Neural progenitor cell (in vitro differentiated cells): Measurements from ENCODE around the gene LGALS4. TPM values are rescaled to one million over a fixed set of nuclear protein-coding genes. Genes with fewer than 3 reads are reported as not detected.
"Not testable (repeated sequence)": the region's sequence is repeated elsewhere in the genome, so short reads cannot be mapped to it uniquely, and the experiment has no call there.

Experiments
- DNase-seq: peaks from one replicate; pipeline ENCODE4 v3.0.0-alpha.2; 2016; ENCODE audit warnings: low spot score
- H2AFZ ChIP-seq: fragments of 200-600 bp; sonication (generic); replicated peaks from 2 replicates; pipeline ENCODE4 v1.6.1; 2016; ENCODE audit warnings: antibody characterized with exemption
- H3F3A ChIP-seq: fragments of 200-600 bp; sonication (generic); 2 replicates; pipeline ENCODE4 v1.6.1; 2016; ENCODE audit warnings: antibody characterized with exemption, low read depth
- H3K27ac ChIP-seq: fragments of 200-600 bp; sonication (generic); 2 replicates; pipeline ENCODE4 v1.5.1; 2016; ENCODE audit warnings: mild to moderate bottlenecking
- H3K27me3 ChIP-seq: fragments of 200-600 bp; sonication (generic); 2 replicates; pipeline ENCODE4 v1.6.1; 2016; ENCODE audit warnings: mild to moderate bottlenecking, moderate library complexity
- H3K36me3 ChIP-seq: fragments of 200-600 bp; sonication (generic); 2 replicates; pipeline ENCODE4 v1.5.1; 2016
- H3K4me1 ChIP-seq: fragments of 200-600 bp; sonication (generic); 2 replicates; pipeline ENCODE4 v1.6.1; 2016; ENCODE audit warnings: mixed run types
- H3K4me2 ChIP-seq: fragments of 200-600 bp; sonication (generic); 2 replicates; pipeline ENCODE4 v1.6.1; 2016
- H3K4me3 ChIP-seq: fragments of 200-600 bp; sonication (generic); 2 replicates; pipeline ENCODE4 v1.5.1; 2016
- H3K79me2 ChIP-seq: fragments of 200-600 bp; sonication (generic); 2 replicates; pipeline ENCODE4 v1.6.1; 2016; ENCODE audit warnings: low read depth
- H3K9ac ChIP-seq: fragments of 200-600 bp; sonication (generic); 2 replicates; pipeline ENCODE4 v1.6.1; 2016
- H3K9me3 ChIP-seq: fragments of 200-600 bp; sonication (generic); 2 replicates; pipeline ENCODE4 v1.5.1; 2016; ENCODE audit warnings: low read depth
- H4K20me1 ChIP-seq: fragments of 200-600 bp; sonication (generic); 2 replicates; pipeline ENCODE4 v1.6.1; 2016; ENCODE audit warnings: low read depth
- H3K27ac Mint-ChIP-seq: 3 replicates; pipeline ENCODE4 v1.8.0; 2021; ENCODE audit warnings: mixed read lengths
- H3K27me3 Mint-ChIP-seq: 2 replicates; pipeline ENCODE4 v1.8.0; 2022; ENCODE audit warnings: low read depth, mild to moderate bottlenecking, inconsistent platforms, moderate library complexity, mixed read lengths; ENCODE audit not compliant: insufficient read depth
- H3K36me3 Mint-ChIP-seq: 3 replicates; pipeline ENCODE4 v1.8.0; 2021; ENCODE audit warnings: mixed read lengths
- H3K4me1 Mint-ChIP-seq: 3 replicates; pipeline ENCODE4 v1.8.0; 2021; ENCODE audit warnings: mixed read lengths
- H3K4me3 Mint-ChIP-seq: 3 replicates; pipeline ENCODE4 v1.8.0; 2021; ENCODE audit warnings: mild to moderate bottlenecking, moderate library complexity, mixed read lengths
- H3K9me3 Mint-ChIP-seq: 3 replicates; pipeline ENCODE4 v1.8.0; 2020; ENCODE audit warnings: mixed read lengths
- EZH2 ChIP-seq: fragments of 200-600 bp; sonication (generic); IDR thresholded peaks from 2 replicates; pipeline ENCODE4 v1.6.1; 2017; ENCODE audit warnings: antibody characterized with exemption, mild to moderate bottlenecking, moderate library complexity
- EZH2phosphoT487 ChIP-seq: fragments of 200-600 bp; sonication (generic); IDR thresholded peaks from 2 replicates; pipeline ENCODE4 v1.6.1; 2017; ENCODE audit warnings: antibody characterized with exemption
- total RNA-seq: library from RNA; depleted of rRNA; stranded (reverse); fragments of >200 nt; gene quantifications from 2 replicates; pipeline ENCODE4 v1.2.3, GENCODE V29; 2015; ENCODE audit warnings: low replicate concordance
- TF ChIP-seq, protein P1 (sequence below): fragments of 200-600 bp; sonication (generic); IDR thresholded peaks from 2 replicates; pipeline ENCODE4 v1.5.1; 2017; ENCODE audit warnings: antibody characterized with exemption, mild to moderate bottlenecking

The LGALS4 gene, protein sequence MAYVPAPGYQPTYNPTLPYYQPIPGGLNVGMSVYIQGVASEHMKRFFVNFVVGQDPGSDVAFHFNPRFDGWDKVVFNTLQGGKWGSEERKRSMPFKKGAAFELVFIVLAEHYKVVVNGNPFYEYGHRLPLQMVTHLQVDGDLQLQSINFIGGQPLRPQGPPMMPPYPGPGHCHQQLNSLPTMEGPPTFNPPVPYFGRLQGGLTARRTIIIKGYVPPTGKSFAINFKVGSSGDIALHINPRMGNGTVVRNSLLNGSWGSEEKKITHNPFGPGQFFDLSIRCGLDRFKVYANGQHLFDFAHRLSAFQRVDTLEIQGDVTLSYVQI
- total RNA-seq, result 0.31 TPM in 1 of 2 replicates, not detected in the other

DNA sequence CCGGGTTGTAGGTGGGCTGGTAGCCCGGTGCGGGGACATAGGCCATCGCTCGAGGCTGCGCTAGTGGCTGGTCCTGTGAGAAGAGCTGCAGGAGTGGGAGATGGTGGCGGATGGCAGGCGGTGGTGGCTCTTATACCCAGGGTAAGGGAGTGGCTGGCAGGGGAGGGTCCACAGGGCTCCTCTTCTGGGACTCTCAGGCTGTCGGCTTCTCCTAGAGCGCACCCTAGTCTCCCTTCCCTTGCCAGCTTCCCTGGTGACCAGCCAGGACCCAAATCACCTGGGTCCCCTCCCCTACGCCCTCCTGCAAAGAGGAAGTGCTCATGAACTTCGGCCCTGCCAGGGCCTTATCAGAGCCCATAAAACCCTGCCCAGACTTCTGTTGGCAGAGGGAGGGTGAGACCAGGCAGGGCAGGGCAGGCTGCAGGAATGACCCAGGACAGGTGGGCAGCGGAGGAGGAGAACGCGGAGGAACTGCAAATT lies at the start of gene LGALS4:
TSS of gene LGALS4 (minus strand) at position 105 of the 480 bp plus-strand sequence. CDS start at position 46, 59 bp downstream.
- H3K4me1 ChIP-seq, result peaks cover 3% of the 10 kb centered on the region
- no peak within 1 kb of the TSS for H3K9ac ChIP-seq
- H3K36me3 ChIP-seq, result no peaks in the 10 kb centered on the region
- peaks cover 4% of the 10 kb centered on the region for H3K27me3 Mint-ChIP-seq
- peaks cover 4% of the 10 kb centered on the region for H3F3A ChIP-seq
- peaks cover 3% of the 10 kb centered on the region for H3K4me1 Mint-ChIP-seq
- H3K27me3 ChIP-seq, result no peaks in the 10 kb centered on the region
- H3K4me3 ChIP-seq, result no peak within 1 kb of the TSS
- no peaks in the 10 kb centered on the region for H3K9me3 Mint-ChIP-seq
- H3K27ac Mint-ChIP-seq, result peak within 1 kb of the TSS; percentile 37
- H3K36me3 Mint-ChIP-seq, result peaks cover 7% of the 10 kb centered on the region
- H3K27ac ChIP-seq, result no peak within 1 kb of the TSS
- H3K4me2 ChIP-seq, result no peak within 1 kb of the TSS
- H3K4me3 Mint-ChIP-seq, result no peak within 1 kb of the TSS
- no peak for TF ChIP-seq EZH2
- TF ChIP-seq EZH2phosphoT487, result no peak
- TF ChIP-seq, protein P1, sequence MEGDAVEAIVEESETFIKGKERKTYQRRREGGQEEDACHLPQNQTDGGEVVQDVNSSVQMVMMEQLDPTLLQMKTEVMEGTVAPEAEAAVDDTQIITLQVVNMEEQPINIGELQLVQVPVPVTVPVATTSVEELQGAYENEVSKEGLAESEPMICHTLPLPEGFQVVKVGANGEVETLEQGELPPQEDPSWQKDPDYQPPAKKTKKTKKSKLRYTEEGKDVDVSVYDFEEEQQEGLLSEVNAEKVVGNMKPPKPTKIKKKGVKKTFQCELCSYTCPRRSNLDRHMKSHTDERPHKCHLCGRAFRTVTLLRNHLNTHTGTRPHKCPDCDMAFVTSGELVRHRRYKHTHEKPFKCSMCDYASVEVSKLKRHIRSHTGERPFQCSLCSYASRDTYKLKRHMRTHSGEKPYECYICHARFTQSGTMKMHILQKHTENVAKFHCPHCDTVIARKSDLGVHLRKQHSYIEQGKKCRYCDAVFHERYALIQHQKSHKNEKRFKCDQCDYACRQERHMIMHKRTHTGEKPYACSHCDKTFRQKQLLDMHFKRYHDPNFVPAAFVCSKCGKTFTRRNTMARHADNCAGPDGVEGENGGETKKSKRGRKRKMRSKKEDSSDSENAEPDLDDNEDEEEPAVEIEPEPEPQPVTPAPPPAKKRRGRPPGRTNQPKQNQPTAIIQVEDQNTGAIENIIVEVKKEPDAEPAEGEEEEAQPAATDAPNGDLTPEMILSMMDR, result no peak
- no peak for DNase-seq
- H3K79me2 ChIP-seq, result no peaks in the 10 kb centered on the region
- H2AFZ ChIP-seq, result no peak within 1 kb of the TSS
- H3K9me3 ChIP-seq, result no peaks in the 10 kb centered on the region
- H4K20me1 ChIP-seq, result no peaks in the 10 kb centered on the region

DNA sequence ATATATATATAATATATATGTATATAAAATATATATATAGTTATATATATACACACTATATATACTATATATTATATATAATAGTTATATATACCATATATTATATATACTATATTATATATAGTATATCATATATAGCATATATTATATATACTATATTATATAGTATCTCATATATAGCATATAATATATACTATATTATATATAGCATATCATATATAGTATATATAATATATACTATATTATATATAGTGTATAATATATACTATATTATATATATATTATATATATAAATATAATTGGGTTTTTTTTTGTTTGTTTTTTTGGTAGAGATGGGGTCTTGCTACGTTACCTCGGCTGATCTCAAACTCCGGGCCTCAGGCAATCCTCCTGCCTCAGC lies 48.6 kb upstream of the LGALS4 start:
- Histone ChIP-seq H3K4me1 (peaks cover 8% of the 10 kb centered on the region), H3K9ac (no peak overlapping the region), H3K4me2 (no peak overlapping the region), H3K27ac (no peak overlapping the region), H3K36me3 (no peaks in the 10 kb centered on the region), H3K4me3 (no peak overlapping the region), H3K9me3 (no peaks in the 10 kb centered on the region), H3K79me2 (no peaks in the 10 kb centered on the region), H3F3A (peaks cover 19% of the 10 kb centered on the region), H4K20me1 (no peaks in the 10 kb centered on the region), H3K27me3 (no peaks in the 10 kb centered on the region), H2AFZ (no peak overlapping the region)
- H3K36me3 Mint-ChIP-seq, result peaks cover 2% of the 10 kb centered on the region
- H3K27me3 Mint-ChIP-seq, result peaks cover 4% of the 10 kb centered on the region
- TF ChIP-seq, protein P1, result no peak
- no peak for TF ChIP-seq EZH2
- no peak for TF ChIP-seq EZH2phosphoT487
- peaks cover 8% of the 10 kb centered on the region for H3K9me3 Mint-ChIP-seq
- no peak overlapping the region for H3K27ac Mint-ChIP-seq
- peaks cover 28% of the 10 kb centered on the region for H3K4me1 Mint-ChIP-seq
- no peak overlapping the region for H3K4me3 Mint-ChIP-seq
- no peak for DNase-seq

DNA sequence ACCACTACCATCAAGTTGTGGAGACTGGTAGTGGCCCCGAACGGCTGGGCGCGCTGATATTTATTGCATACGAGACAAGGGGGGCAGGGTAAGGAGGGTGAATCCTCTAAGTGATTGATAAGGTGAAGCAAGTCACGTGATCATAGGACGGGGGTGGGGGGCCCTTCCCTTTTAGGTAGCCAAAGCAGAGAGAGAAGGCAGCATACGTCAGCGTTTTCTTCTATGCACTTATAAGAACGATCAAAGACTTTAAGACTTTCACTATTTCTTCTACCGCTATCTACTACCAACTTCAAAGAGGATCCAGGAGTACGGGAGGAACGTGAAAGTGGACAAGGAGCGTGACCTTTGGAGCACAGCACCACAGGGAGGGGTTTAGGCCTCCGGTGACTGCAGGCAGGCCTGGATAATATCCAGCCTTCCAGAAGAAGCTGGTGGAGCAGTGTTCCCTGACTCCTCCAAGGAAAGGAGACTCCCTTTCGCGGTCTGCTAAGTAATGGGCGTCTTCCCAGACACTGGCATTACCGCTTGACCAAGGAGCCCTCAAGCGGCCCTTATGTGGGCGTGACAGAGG lies 47.0 kb upstream of the LGALS4 start:
- H2AFZ ChIP-seq, H3K4me3 ChIP-seq, H3K27me3 ChIP-seq, H3K9me3 ChIP-seq, H3K36me3 ChIP-seq, H3K9me3 Mint-ChIP-seq, H4K20me1 ChIP-seq, H3K27me3 Mint-ChIP-seq, H3K36me3 Mint-ChIP-seq, H3K4me1 ChIP-seq, H3K79me2 ChIP-seq, H3K27ac ChIP-seq, H3K4me2 ChIP-seq, DNase-seq, H3K9ac ChIP-seq: not testable (repeated sequence)
- H3K4me1 Mint-ChIP-seq, result peaks cover 18% of the 10 kb centered on the region
- peak overlapping the region; percentile 48 for H3K4me3 Mint-ChIP-seq
- H3K27ac Mint-ChIP-seq, result peak overlapping the region; percentile 15
- peaks cover 19% of the 10 kb centered on the region for H3F3A ChIP-seq

DNA sequence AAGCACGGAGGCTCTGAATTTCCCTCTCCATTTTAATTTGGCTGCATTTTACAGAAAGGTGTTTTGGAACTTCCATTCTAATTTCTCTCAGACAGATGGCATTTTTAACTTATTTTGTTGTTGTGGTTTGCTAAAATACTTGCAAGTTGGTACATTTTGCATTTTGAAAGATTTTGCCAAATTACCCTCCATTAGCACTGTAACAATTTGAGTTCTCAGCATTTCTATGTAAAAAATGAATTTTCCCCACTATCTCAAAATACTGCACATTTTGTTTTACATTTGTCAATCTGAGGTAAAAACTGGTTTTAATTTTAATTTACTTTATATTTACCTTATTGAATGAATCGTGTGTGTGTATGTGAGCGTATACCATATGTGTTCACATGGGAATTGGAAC lies 44.1 kb upstream of the LGALS4 start:
- Histone ChIP-seq H3K36me3 (no peaks in the 10 kb centered on the region), H3K4me2 (no peak overlapping the region), H3K79me2 (no peaks in the 10 kb centered on the region), H3K4me3 (no peak overlapping the region), H3K27me3 (no peaks in the 10 kb centered on the region), H4K20me1 (no peaks in the 10 kb centered on the region), H3K9ac (no peak overlapping the region), H3K4me1 (peaks cover 8% of the 10 kb centered on the region), H3F3A (peaks cover 24% of the 10 kb centered on the region), H2AFZ (no peak overlapping the region), H3K27ac (no peak overlapping the region), H3K9me3 (no peaks in the 10 kb centered on the region)
- H3K27ac Mint-ChIP-seq, result no peak overlapping the region
- peaks cover 4% of the 10 kb centered on the region for H3K27me3 Mint-ChIP-seq
- peaks cover 8% of the 10 kb centered on the region for H3K9me3 Mint-ChIP-seq
- no peak overlapping the region for H3K4me3 Mint-ChIP-seq
- H3K36me3 Mint-ChIP-seq, result peaks cover 2% of the 10 kb centered on the region
- TF ChIP-seq, protein P1, result no peak
- TF ChIP-seq EZH2 (no peak), EZH2phosphoT487 (no peak)
- DNase-seq, result no peak
- peaks cover 30% of the 10 kb centered on the region for H3K4me1 Mint-ChIP-seq

DNA sequence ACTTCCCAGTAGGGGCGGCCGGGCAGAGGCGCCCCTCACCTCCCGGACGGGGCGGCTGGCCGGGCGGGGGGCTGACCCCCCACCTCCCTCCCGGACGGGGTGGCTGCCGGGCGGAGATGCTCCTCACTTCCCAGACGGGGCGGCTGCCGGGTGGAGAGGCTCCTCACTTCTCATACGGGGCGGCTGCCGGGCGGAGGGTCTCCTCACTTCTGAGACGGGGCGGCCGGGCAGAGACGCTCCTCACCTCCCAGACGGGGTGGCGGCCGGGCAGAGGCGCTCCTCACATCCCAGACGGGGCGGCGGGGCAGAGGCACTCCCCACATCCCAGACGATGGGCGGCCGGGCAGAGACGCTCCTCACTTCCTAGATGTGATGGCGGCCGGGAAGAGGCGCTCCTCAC lies 43.0 kb upstream of the LGALS4 start:
- peaks cover 13% of the 10 kb centered on the region for H3K4me1 ChIP-seq
- H3K4me3 Mint-ChIP-seq, H3K27ac Mint-ChIP-seq, H3K9ac ChIP-seq, H3K9me3 ChIP-seq, H3K27me3 Mint-ChIP-seq, H3K36me3 Mint-ChIP-seq, H2AFZ ChIP-seq, H3K4me2 ChIP-seq, DNase-seq, H3K4me3 ChIP-seq, H3K9me3 Mint-ChIP-seq, H3K79me2 ChIP-seq, H4K20me1 ChIP-seq, H3K27ac ChIP-seq, H3K27me3 ChIP-seq, H3K36me3 ChIP-seq: not testable (repeated sequence)
- peaks cover 31% of the 10 kb centered on the region for H3F3A ChIP-seq
- H3K4me1 Mint-ChIP-seq, result peaks cover 35% of the 10 kb centered on the region
